Panc1 (cell line): ENCODE measurements around the gene UAP1L1. TPM values are rescaled to one million over a fixed set of nuclear protein-coding genes. Genes with fewer than 3 reads are reported as not detected.

Source experiments
- ATAC-seq: fragments of 200-7000 bp; cut with Tn5 transposase; 2 replicates; pipeline ENCODE4 v1.9.1; 2020; ENCODE audit warnings: mild to moderate bottlenecking, moderate library complexity
- BruUV-seq: library from RNA; stranded (reverse); fragments of 400-500 nt; replicated peaks from 2 replicates; lab custom pipeline; 2021; lab: Mats Ljungman, UMichigan
- CTCF ChIA-PET: fragments of 300-600 bp; sonication (Branson Sonifier 250); formaldehyde crosslinking; loops from one replicate; lab custom pipeline; 2022; ENCODE audit warnings: antibody characterized with exemption; lab: Charles Lee
- POLR2A ChIA-PET: fragments of 300-600 bp; sonication (Branson Sonifier 250); formaldehyde crosslinking; loops from one replicate; lab custom pipeline; 2022; ENCODE audit warnings: antibody characterized with exemption; lab: Charles Lee
- DNase-seq: peaks from one replicate; pipeline ENCODE4 v3.0.0-alpha.2; 2010; ENCODE audit warnings: low read depth, low spot score
- H3K27ac ChIP-seq: 2 replicates; pipeline ENCODE4 v1.5.1; 2011; ENCODE audit warnings: mild to moderate bottlenecking, low read length, inconsistent platforms
- H3K27me3 ChIP-seq: fragments of 200-500 bp; sonication (Bioruptor generic); 2 replicates; pipeline ENCODE4 v1.6.0; 2014; ENCODE audit warnings: low read length, inconsistent platforms; ENCODE audit not compliant: control insufficient read depth, insufficient read depth
- H3K36me3 ChIP-seq: fragments of 200-500 bp; sonication (Bioruptor generic); 2 replicates; pipeline ENCODE4 v1.5.1; 2014; ENCODE audit warnings: inconsistent platforms, mild to moderate bottlenecking, low read length, moderate library complexity; ENCODE audit not compliant: control insufficient read depth, insufficient read depth
- H3K4me1 ChIP-seq: 2 replicates; pipeline ENCODE4 v1.5.1; 2011; ENCODE audit warnings: inconsistent platforms, mild to moderate bottlenecking, low read length, moderate library complexity; ENCODE audit not compliant: control insufficient read depth, insufficient read depth
- H3K4me3 ChIP-seq, 2 experiments: 2 replicates each; pipeline ENCODE4 v1.5.1; 2011 to 2012; ENCODE audit warnings: low read depth in 2 of 2, low read length in 2 of 2, mild to moderate bottlenecking in 2 of 2, inconsistent platforms in 1 of 2, moderate library complexity in 1 of 2
- H3K9me3 ChIP-seq: fragments of 200-500 bp; sonication (Bioruptor generic); 2 replicates; pipeline ENCODE4 v1.5.1; 2014; ENCODE audit warnings: low read depth, mild to moderate bottlenecking, inconsistent platforms, low read length, moderate library complexity; ENCODE audit not compliant: control insufficient read depth, insufficient read depth
- CTCF ChIP-seq: fragments of 450-650 bp; IDR thresholded peaks from 2 replicates; pipeline ENCODE4 v1.5.1; 2017; ENCODE audit warnings: mild to moderate bottlenecking
- POLR2AphosphoS5 ChIP-seq: IDR thresholded peaks from 2 replicates; pipeline ENCODE4 v1.6.1; 2012; ENCODE audit warnings: mild to moderate bottlenecking, low read depth, low read length, moderate library complexity
- REST ChIP-seq, 2 experiments: IDR thresholded peaks; 2 replicates each; pipeline ENCODE4 v1.6.1; 2011 to 2012; ENCODE audit warnings: low read depth in 2 of 2, control low read depth in 1 of 2, low read length in 1 of 2, mild to moderate bottlenecking in 1 of 2, moderate library complexity in 1 of 2; ENCODE audit not compliant: insufficient read depth in 1 of 2
- SIN3A ChIP-seq: IDR thresholded peaks from 2 replicates; pipeline ENCODE4 v1.6.1; 2012; ENCODE audit warnings: low read depth, mild to moderate bottlenecking, low read length, moderate library complexity, borderline replicate concordance; ENCODE audit not compliant: insufficient read depth
- TCF7L2 ChIP-seq: IDR thresholded peaks from 2 replicates; pipeline ENCODE4 v1.6.1; 2011; ENCODE audit warnings: mild to moderate bottlenecking, low read depth, low read length, inconsistent platforms
- in situ Hi-C: cut with HindIII; loops from 2 replicates; pipeline ENCODE4 v1.10.0; 2016; ENCODE audit warnings: low sequenced_read_pairs, low pct_unique_long_range_greater_than_20kb
- intact Hi-C: fragments of 100-400 bp; cut with micrococcal nuclease; formaldehyde crosslinking; loops from one replicate; pipeline ENCODE4 v1.10.0; 2022; ENCODE audit not compliant: unreplicated experiment
- total RNA-seq: library from RNA; stranded (reverse); gene quantifications from one replicate; pipeline ENCODE4 v1.2.1, GENCODE V29; 2021; ENCODE audit not compliant: unreplicated experiment

UAP1L1 gene
- total RNA-seq, 1 experiment from 2014 or later = 23.1 TPM

GRCh38 chr9:137126786-137127185 lies 49.5 kb downstream of the UAP1L1 start:
- no peak for TF ChIP-seq REST (IDR thresholded peaks at IDR 0.05; ENCODE audit: insufficient read depth in 1 of 2, low read depth in 2 of 2, low read length in 1 of 2)
- no peak for TF ChIP-seq SIN3A
- no peak for TF ChIP-seq TCF7L2
- TF ChIP-seq POLR2AphosphoS5 = no peak
- TF ChIP-seq CTCF = no peak
- in situ Hi-C loops (no loop called here), intact Hi-C loops (no loop called here)
- no peak for DNase-seq
- Histone ChIP-seq H3K4me3 (no peak overlapping the region; a peak in 1 of 4 replicates), H3K9me3 (no peaks in the 10 kb centered on the region), H3K27me3 (no peaks in the 10 kb centered on the region), H3K27ac (peak overlapping the region; percentile 91), H3K4me1 (peaks cover 7% of the 10 kb centered on the region; the same call in 1 of the 2 replicates), H3K36me3 (0 out of 2 replicates have a peak, but pooled peaks cover 3% of the 10 kb centered on the region)
- ATAC-seq = no peak
- POLR2A ChIA-PET = no interaction called here
- BruUV-seq = TSS peak; percentile 61
- CTCF ChIA-PET = no interaction called here

- intact Hi-C loops (no loop called here), in situ Hi-C loops (no loop called here)
- DNase-seq (no peak), ATAC-seq (no peak)
- ChIA-PET CTCF (interaction anchor here (0.7 to 0.8 kb wide), 2 partner anchors 35 to 89 kb away, joined by 5 to 7 read pairs; no protein-coding TSS in a partner anchor), POLR2A (no interaction called here)
- no peaks in the 10 kb centered on the region for H3K27me3 ChIP-seq
- no peaks in the 10 kb centered on the region for H3K9me3 ChIP-seq
- BruUV-seq = no TSS peak
- H3K4me3 ChIP-seq = peak overlapping the region; percentile 68 to 75
- 0 out of 2 replicates have a peak, but pooled peaks cover 3% of the 10 kb centered on the region for H3K36me3 ChIP-seq
- peaks cover 3% of the 10 kb centered on the region; the same call in 1 of the 2 replicates for H3K4me1 ChIP-seq
- H3K27ac ChIP-seq = peak overlapping the region; percentile 91
- TF ChIP-seq TCF7L2 (no peak), POLR2AphosphoS5 (no peak), SIN3A (no peak), REST (IDR thresholded peaks at IDR 0.05; ENCODE audit: insufficient read depth in 1 of 2, low read depth in 2 of 2, low read length in 1 of 2) (no peak), CTCF (no peak)
These were observed 50.2 kb downstream of the UAP1L1 start for GRCh38 chr9:137127301-137128157.
